Measurements from ENCODE around the gene CNEP1R1. TPM values are rescaled to one million over a fixed set of nuclear protein-coding genes. Genes with fewer than 3 reads are reported as not detected.

Gene CNEP1R1
- total and polyA plus RNA-seq, 7 experiments from 2014 or later = 11.2 to 41.0 (median 28.1) TPM

DNA sequence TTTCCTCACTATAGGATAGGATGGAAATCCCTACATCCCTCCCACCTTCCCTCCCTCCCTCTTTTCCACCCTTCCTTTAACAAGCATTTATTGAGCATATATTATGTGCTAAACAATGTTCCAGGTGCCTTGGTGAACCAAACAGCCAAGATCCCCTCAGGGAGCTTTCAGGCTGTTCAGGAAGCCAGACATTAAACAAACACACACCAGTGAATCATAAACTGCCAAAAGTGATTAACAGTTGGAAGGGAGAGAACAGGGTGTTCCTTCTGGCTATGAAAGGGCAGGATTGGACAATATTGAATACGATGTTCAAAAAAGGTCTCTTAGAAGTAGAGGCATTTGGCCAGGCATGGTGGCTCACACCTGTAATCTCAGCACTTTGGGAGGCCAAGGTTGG is 22.8 kb upstream of the CNEP1R1 start:
- H3K9me3 ChIP-seq (ENCODE audit: control insufficient read depth in 2 of 3, low read length in 3 of 3) = no peaks in the 10 kb centered on the region
- H3K36me3 ChIP-seq (ENCODE audit: control insufficient read depth in 2 of 3, insufficient read depth in 3 of 3, low read length in 3 of 3) = no peaks in the 10 kb centered on the region
- H3K27me3 Mint-ChIP-seq = peaks cover 12 to 34% (median 27%) of the 10 kb centered on the region in 5 donors
- no peak for ATAC-seq
- H3K36me3 Mint-ChIP-seq = no peaks in the 10 kb centered on the region
- CTCF ChIA-PET = interaction anchor here (0.6 kb wide), 1 partner anchor 206 kb away, joined by 5 read pairs; no protein-coding TSS in a partner anchor
- H3K27ac Mint-ChIP-seq = no peak overlapping the region
- no peak overlapping the region for H3K27ac ChIP-seq (ENCODE audit: low read depth, low read length)
- H3K4me3 Mint-ChIP-seq = no peak overlapping the region
- POLR2A ChIA-PET = no interaction called here
- H3K4me1 Mint-ChIP-seq = peaks cover 0 to 1% (median 0%) of the 10 kb centered on the region in 7 donors
- no peaks in the 10 kb centered on the region for H3K4me1 ChIP-seq (ENCODE audit: control insufficient read depth in 2 of 2, insufficient read depth in 2 of 2, low read length in 2 of 2)
- DNase-seq = no peak
- intact Hi-C loops (cut with micrococcal nuclease) = no loop called here
- peaks cover 3% of the 10 kb centered on the region in 2 donors for H3K27me3 ChIP-seq (ENCODE audit: control insufficient read depth in 2 of 2, insufficient read depth in 2 of 2, low read length in 2 of 2)
- no peak overlapping the region for H3K4me3 ChIP-seq (ENCODE audit: low read length)
- H3K9me3 Mint-ChIP-seq = peaks cover 0 to 30% (median 2%) of the 10 kb centered on the region in 11 donors

DNA sequence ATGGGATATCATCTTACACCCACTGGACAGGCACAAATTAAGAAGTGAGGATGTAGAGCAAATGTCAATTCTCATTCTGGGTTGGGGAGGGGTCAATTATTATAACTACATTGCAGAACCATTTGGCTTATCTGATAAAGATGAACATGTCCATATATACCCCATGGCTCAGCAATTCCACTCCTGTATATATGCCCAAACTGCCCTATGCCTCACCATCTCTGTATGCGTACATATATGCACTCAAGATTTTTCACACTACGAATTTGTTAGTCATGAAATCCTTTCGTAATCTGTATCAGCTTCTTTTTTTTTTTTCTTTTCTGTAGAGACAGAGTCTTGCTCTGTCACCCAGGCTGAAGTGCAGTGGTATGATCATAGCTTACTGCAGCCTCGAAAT is 20.8 kb upstream of the CNEP1R1 start:
- Histone ChIP-seq H3K4me1 (ENCODE audit: control insufficient read depth in 2 of 2, insufficient read depth in 2 of 2, low read length in 2 of 2) (no peaks in the 10 kb centered on the region), H3K4me3 (ENCODE audit: low read length) (no peak overlapping the region), H3K27ac (ENCODE audit: low read depth, low read length) (no peak overlapping the region), H3K36me3 (ENCODE audit: control insufficient read depth in 2 of 3, insufficient read depth in 3 of 3, low read length in 3 of 3) (no peaks in the 10 kb centered on the region), H3K9me3 (ENCODE audit: control insufficient read depth in 2 of 3, low read length in 3 of 3) (no peaks in the 10 kb centered on the region), H3K27me3 (ENCODE audit: control insufficient read depth in 2 of 2, insufficient read depth in 2 of 2, low read length in 2 of 2) (peaks cover 3% of the 10 kb centered on the region in 2 donors)
- peaks cover 12 to 34% (median 26%) of the 10 kb centered on the region in 5 donors for H3K27me3 Mint-ChIP-seq
- ChIA-PET POLR2A (no interaction called here), CTCF (no interaction called here)
- H3K4me1 Mint-ChIP-seq = no peaks in the 10 kb centered on the region
- H3K27ac Mint-ChIP-seq = no peak overlapping the region
- DNase-seq (no peak), ATAC-seq (no peak)
- no peak overlapping the region for H3K4me3 Mint-ChIP-seq
- H3K9me3 Mint-ChIP-seq = peaks cover 0 to 31% (median 3%) of the 10 kb centered on the region in 11 donors
- H3K36me3 Mint-ChIP-seq = no peaks in the 10 kb centered on the region
- intact Hi-C loops (cut with micrococcal nuclease) = no loop called here

DNA sequence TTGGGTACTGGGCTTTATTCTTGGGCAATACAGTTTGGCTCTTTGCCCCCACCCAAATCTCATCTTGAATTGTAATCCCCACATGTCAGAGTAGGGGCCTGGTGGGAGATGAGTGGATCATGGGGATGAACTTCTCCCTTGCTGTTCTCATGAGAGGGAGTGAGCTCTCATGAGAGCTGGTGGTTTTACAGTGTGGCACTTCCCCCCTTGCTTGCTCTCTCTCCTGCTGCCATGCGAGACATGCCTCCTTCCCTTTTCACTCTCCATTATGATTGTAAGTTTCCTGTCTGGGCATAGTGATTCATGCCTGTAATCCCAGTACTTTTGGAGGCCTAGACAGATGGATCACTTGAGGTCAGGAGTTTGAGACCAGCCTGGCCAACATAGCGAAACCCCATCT is 18.1 kb upstream of the CNEP1R1 start:
- Histone ChIP-seq H3K36me3 (ENCODE audit: control insufficient read depth in 2 of 3, insufficient read depth in 3 of 3, low read length in 3 of 3) (no peaks in the 10 kb centered on the region), H3K27ac (ENCODE audit: low read depth, low read length) (no peak overlapping the region), H3K4me3 (ENCODE audit: low read length) (no peak overlapping the region), H3K9me3 (ENCODE audit: control insufficient read depth in 2 of 3, low read length in 3 of 3) (no peaks in the 10 kb centered on the region), H3K4me1 (ENCODE audit: control insufficient read depth in 2 of 2, insufficient read depth in 2 of 2, low read length in 2 of 2) (no peaks in the 10 kb centered on the region), H3K27me3 (ENCODE audit: control insufficient read depth in 2 of 2, insufficient read depth in 2 of 2, low read length in 2 of 2) (peaks cover 2 to 3% of the 10 kb centered on the region in 2 donors)
- intact Hi-C loops (cut with micrococcal nuclease) = no loop called here
- Mint-ChIP-seq H3K27ac (no peak overlapping the region), H3K9me3 (peaks cover 0 to 31% (median 3%) of the 10 kb centered on the region in 11 donors), H3K4me3 (no peak overlapping the region), H3K36me3 (no peaks in the 10 kb centered on the region), H3K4me1 (no peaks in the 10 kb centered on the region), H3K27me3 (peaks cover 10 to 28% (median 23%) of the 10 kb centered on the region in 5 donors)
- ChIA-PET CTCF (no interaction called here), POLR2A (no interaction called here)
- no peak for DNase-seq
- no peak for ATAC-seq

DNA sequence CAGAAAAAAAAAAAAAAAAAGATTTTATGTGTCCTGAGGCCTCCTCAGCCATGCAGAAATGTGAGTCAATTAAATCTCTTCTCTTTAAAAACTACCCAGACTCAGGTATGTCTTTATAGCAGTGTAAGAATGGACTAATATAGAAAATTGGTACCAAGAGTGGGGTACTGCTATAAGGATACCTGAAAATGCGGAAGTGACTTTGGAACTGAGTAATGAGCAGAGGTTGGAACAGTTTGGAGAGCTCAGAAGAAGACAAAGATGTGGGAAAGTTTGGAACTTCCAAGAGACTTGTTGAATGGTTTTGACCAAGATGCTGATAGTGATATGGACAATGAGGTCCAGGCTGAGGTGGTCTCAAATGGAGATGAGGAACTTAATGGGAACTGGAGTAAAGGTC is 17.3 kb upstream of the CNEP1R1 start:
- intact Hi-C loops (cut with micrococcal nuclease) = no loop called here
- Histone ChIP-seq H3K36me3 (ENCODE audit: control insufficient read depth in 2 of 3, insufficient read depth in 3 of 3, low read length in 3 of 3) (no peaks in the 10 kb centered on the region), H3K27ac (ENCODE audit: low read depth, low read length) (no peak overlapping the region), H3K4me1 (ENCODE audit: control insufficient read depth in 2 of 2, insufficient read depth in 2 of 2, low read length in 2 of 2) (no peaks in the 10 kb centered on the region), H3K27me3 (ENCODE audit: control insufficient read depth in 2 of 2, insufficient read depth in 2 of 2, low read length in 2 of 2) (peaks cover 0 to 3% of the 10 kb centered on the region in 2 donors), H3K9me3 (ENCODE audit: control insufficient read depth in 2 of 3, low read length in 3 of 3) (no peaks in the 10 kb centered on the region), H3K4me3 (ENCODE audit: low read length) (no peak overlapping the region)
- peaks cover 0 to 23% (median 2%) of the 10 kb centered on the region in 11 donors for H3K9me3 Mint-ChIP-seq
- H3K27ac Mint-ChIP-seq = no peak overlapping the region
- DNase-seq (no peak), ATAC-seq (no peak)
- no peaks in the 10 kb centered on the region for H3K4me1 Mint-ChIP-seq
- no peaks in the 10 kb centered on the region for H3K36me3 Mint-ChIP-seq
- no peak overlapping the region for H3K4me3 Mint-ChIP-seq
- POLR2A ChIA-PET = no interaction called here
- CTCF ChIA-PET = no interaction called here
- peaks cover 2 to 23% (median 19%) of the 10 kb centered on the region in 5 donors for H3K27me3 Mint-ChIP-seq

DNA sequence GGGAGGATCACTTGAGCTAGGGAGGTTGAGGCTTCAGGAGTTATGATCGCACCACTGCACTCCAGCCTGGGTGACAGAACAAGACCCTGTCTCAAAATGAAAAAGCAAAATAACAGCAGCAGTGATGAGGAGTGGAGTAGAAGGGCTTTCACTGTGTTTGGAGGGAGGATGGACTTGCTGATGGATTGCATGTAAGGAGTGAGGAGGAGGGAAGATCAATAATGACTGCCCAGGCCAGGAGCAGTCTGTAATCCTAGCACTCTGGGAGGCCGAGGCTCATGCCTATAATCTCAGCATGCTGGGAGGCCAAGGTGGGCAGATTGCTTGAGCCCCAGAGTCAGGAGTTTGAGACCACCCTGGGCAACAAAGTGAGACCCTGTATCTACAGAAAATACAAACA is 14.8 kb upstream of the CNEP1R1 start:
- Mint-ChIP-seq H3K4me3 (no peak overlapping the region), H3K4me1 (peaks cover 0 to 1% (median 0%) of the 10 kb centered on the region in 7 donors), H3K9me3 (peaks cover 0 to 11% (median 0%) of the 10 kb centered on the region in 11 donors), H3K27me3 (peaks cover 0 to 8% (median 2%) of the 10 kb centered on the region in 5 donors), H3K36me3 (no peaks in the 10 kb centered on the region), H3K27ac (no peak overlapping the region)
- Histone ChIP-seq H3K4me1 (ENCODE audit: control insufficient read depth in 2 of 2, insufficient read depth in 2 of 2, low read length in 2 of 2) (no peaks in the 10 kb centered on the region), H3K4me3 (ENCODE audit: low read length) (no peak overlapping the region), H3K27ac (ENCODE audit: low read depth, low read length) (no peak overlapping the region), H3K36me3 (ENCODE audit: control insufficient read depth in 2 of 3, insufficient read depth in 3 of 3, low read length in 3 of 3) (no peaks in the 10 kb centered on the region), H3K27me3 (ENCODE audit: control insufficient read depth in 2 of 2, insufficient read depth in 2 of 2, low read length in 2 of 2) (peaks cover 0 to 3% of the 10 kb centered on the region in 2 donors), H3K9me3 (ENCODE audit: control insufficient read depth in 2 of 3, low read length in 3 of 3) (no peaks in the 10 kb centered on the region)
- intact Hi-C loops (cut with micrococcal nuclease) = no loop called here
- POLR2A ChIA-PET = no interaction called here
- ATAC-seq (no peak), DNase-seq (no peak)
- CTCF ChIA-PET = no interaction called here

DNA sequence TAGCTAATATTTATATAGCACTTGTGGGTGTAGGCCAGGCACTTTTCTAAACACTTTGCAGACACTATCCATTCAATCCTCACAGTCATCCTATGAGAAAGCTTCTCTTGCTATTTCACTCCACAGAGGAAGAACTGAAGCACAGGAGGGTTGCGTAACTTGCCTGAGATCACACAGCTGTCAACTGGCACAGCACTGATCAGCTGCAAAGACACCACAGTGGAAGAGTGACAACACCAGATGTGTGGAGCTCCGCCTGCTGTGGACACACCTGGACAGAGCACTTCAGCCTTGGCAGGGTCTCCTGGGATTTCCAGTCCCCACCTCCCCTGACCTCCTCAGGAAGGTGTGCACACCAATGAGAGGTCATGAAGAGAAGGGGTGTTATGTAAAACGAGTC is 13.3 kb upstream of the CNEP1R1 start:
- Histone ChIP-seq H3K27ac (ENCODE audit: low read depth, low read length) (no peak overlapping the region), H3K36me3 (ENCODE audit: control insufficient read depth in 2 of 3, insufficient read depth in 3 of 3, low read length in 3 of 3) (no peaks in the 10 kb centered on the region), H3K9me3 (ENCODE audit: control insufficient read depth in 2 of 3, low read length in 3 of 3) (no peaks in the 10 kb centered on the region), H3K27me3 (ENCODE audit: control insufficient read depth in 2 of 2, insufficient read depth in 2 of 2, low read length in 2 of 2) (peaks cover 0 to 2% of the 10 kb centered on the region in 2 donors), H3K4me1 (ENCODE audit: control insufficient read depth in 2 of 2, insufficient read depth in 2 of 2, low read length in 2 of 2) (no peaks in the 10 kb centered on the region), H3K4me3 (ENCODE audit: low read length) (no peak overlapping the region)
- DNase-seq (no peak), ATAC-seq (no peak)
- H3K9me3 Mint-ChIP-seq = peaks cover 0 to 6% (median 0%) of the 10 kb centered on the region in 11 donors
- no peak overlapping the region for H3K4me3 Mint-ChIP-seq
- CTCF ChIA-PET = interaction anchor here (0.6 kb wide), 1 partner anchor 14 kb away, joined by 3 read pairs; no protein-coding TSS in a partner anchor
- peaks cover 0 to 3% (median 0%) of the 10 kb centered on the region in 7 donors for H3K4me1 Mint-ChIP-seq
- POLR2A ChIA-PET = no interaction called here
- H3K27me3 Mint-ChIP-seq = peaks cover 0 to 5% (median 0%) of the 10 kb centered on the region in 5 donors
- no peak overlapping the region for H3K27ac Mint-ChIP-seq
- intact Hi-C loops (cut with micrococcal nuclease) = no loop called here
- no peaks in the 10 kb centered on the region for H3K36me3 Mint-ChIP-seq

DNA sequence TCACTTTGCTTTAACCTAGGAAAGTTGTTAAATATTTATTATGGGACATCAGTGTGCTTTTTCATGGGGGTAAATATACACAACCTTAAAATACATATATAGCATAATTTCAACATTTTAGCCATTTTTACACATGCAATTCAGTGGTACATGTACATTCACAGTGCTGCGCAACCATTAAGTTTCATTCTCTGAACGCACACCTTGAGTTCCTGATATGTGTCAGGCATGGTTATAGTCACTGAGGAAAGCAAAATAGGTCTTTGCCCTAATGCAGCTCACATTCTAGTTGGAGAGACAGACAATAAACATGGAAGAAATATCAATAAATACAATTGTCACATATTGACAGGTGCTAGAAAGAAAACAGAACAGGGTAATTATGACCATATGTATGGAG is 12.8 kb upstream of the CNEP1R1 start:
- no peak for DNase-seq
- Mint-ChIP-seq H3K4me1 (peaks cover 0 to 3% (median 0%) of the 10 kb centered on the region in 7 donors), H3K9me3 (peaks cover 0 to 6% (median 0%) of the 10 kb centered on the region in 11 donors), H3K36me3 (no peaks in the 10 kb centered on the region), H3K27me3 (peaks cover 0 to 2% (median 0%) of the 10 kb centered on the region in 5 donors), H3K4me3 (no peak overlapping the region), H3K27ac (no peak overlapping the region)
- Histone ChIP-seq H3K27me3 (ENCODE audit: control insufficient read depth in 2 of 2, insufficient read depth in 2 of 2, low read length in 2 of 2) (no peaks in the 10 kb centered on the region), H3K36me3 (ENCODE audit: control insufficient read depth in 2 of 3, insufficient read depth in 3 of 3, low read length in 3 of 3) (no peaks in the 10 kb centered on the region), H3K9me3 (ENCODE audit: control insufficient read depth in 2 of 3, low read length in 3 of 3) (no peaks in the 10 kb centered on the region), H3K4me3 (ENCODE audit: low read length) (no peak overlapping the region), H3K27ac (ENCODE audit: low read depth, low read length) (no peak overlapping the region), H3K4me1 (ENCODE audit: control insufficient read depth in 2 of 2, insufficient read depth in 2 of 2, low read length in 2 of 2) (no peaks in the 10 kb centered on the region)
- intact Hi-C loops (cut with micrococcal nuclease) = no loop called here
- CTCF ChIA-PET = no interaction called here
- ATAC-seq = no peak
- POLR2A ChIA-PET = no interaction called here

All from naive thymus-derived CD4-positive, alpha-beta T cell (primary cell).